ENCODE measurements around the gene ADAM15. TPM values are rescaled to one million over a fixed set of nuclear protein-coding genes. Genes with fewer than 3 reads are reported as not detected.

Gene ADAM15
- 64.6 to 76.9 TPM (median 67.8 TPM) in 5 replicates for total RNA-seq (2022; extraction: Qiagen RNA extraction; ENCODE audit: low read depth)

GRCh38 chr1:155050560-155051341, at the start of gene ADAM15:
ADAM15 (plus strand) TSS chr1:155051316; CDS start chr1:155051387, 71 bp downstream.

GRCh38 chr1:155002464-155003226, 48.5 kb upstream of the ADAM15 start, which contains the start of gene ZBTB7B:
ZBTB7B (plus strand) TSS chr1:155002802; CDS start chr1:155014661, 11,859 bp downstream.

GRCh38 chr1:155033524-155033923, 17.6 kb upstream of the ADAM15 start, which contains the start of the genes DCST1 and DCST2:
DCST1 (plus strand) TSS chr1:155033824; CDS start chr1:155034037, 213 bp downstream.
DCST2 (minus strand) TSS chr1:155033781; CDS start chr1:155033701, 80 bp downstream.

GRCh38 chr1:155063550-155064110, 12.5 kb downstream of the ADAM15 start, which contains the start of gene EFNA4:
EFNA4 (plus strand) TSS chr1:155063740; CDS start chr1:155063824, 84 bp downstream.

GRCh38 chr1:155078469-155079209, 27.5 kb downstream of the ADAM15 start, which contains the start of gene EFNA3:
EFNA3 (plus strand) TSS chr1:155078837; CDS start chr1:155078942, 105 bp downstream.

Other genes with a start within 250 kb of the ADAM15 start
- 0.06 to 0.25 TPM (median 0.11 TPM) in 5 replicates for gene KCNN3, start 181.0 kb upstream of the ADAM15 start, total RNA-seq (2022; extraction: Qiagen RNA extraction; ENCODE audit: low read depth)
- 34.0 to 43.1 TPM (median 39.3 TPM) in 5 replicates for gene PMVK, start 114.6 kb upstream of the ADAM15 start, total RNA-seq (2022; extraction: Qiagen RNA extraction; ENCODE audit: low read depth)
- 13.0 to 17.0 TPM (median 13.9 TPM) in 5 replicates for gene PBXIP1, start 95.2 kb upstream of the ADAM15 start, total RNA-seq (2022; extraction: Qiagen RNA extraction; ENCODE audit: low read depth)
- gene PYGO2, start 89.5 kb upstream of the ADAM15 start, total RNA-seq (2022; extraction: Qiagen RNA extraction; ENCODE audit: low read depth), result 22.8 to 24.9 TPM (median 23.9 TPM) in 5 replicates
- gene SHC1, start 80.6 kb upstream of the ADAM15 start, total RNA-seq (2022; extraction: Qiagen RNA extraction; ENCODE audit: low read depth), result 136 to 154 TPM (median 140 TPM) in 5 replicates
- 328 to 363 TPM (median 338 TPM) in 5 replicates for gene CKS1B, start 76.6 kb upstream of the ADAM15 start, total RNA-seq (2022; extraction: Qiagen RNA extraction; ENCODE audit: low read depth)
- gene FLAD1, start 68.0 kb upstream of the ADAM15 start, total RNA-seq (2022; extraction: Qiagen RNA extraction; ENCODE audit: low read depth), result 40.1 to 46.0 TPM (median 41.6 TPM) in 5 replicates
- gene LENEP, start 57.7 kb upstream of the ADAM15 start, total RNA-seq (2022; extraction: Qiagen RNA extraction; ENCODE audit: low read depth), result not detected in 5 replicates
- gene ZBTB7B, start 48.5 kb upstream of the ADAM15 start, total RNA-seq (2022; extraction: Qiagen RNA extraction; ENCODE audit: low read depth), result 19.7 to 26.6 TPM (median 25.9 TPM) in 5 replicates
- gene DCST2, start 17.5 kb upstream of the ADAM15 start, total RNA-seq (2022; extraction: Qiagen RNA extraction; ENCODE audit: low read depth), result 0.22 to 0.72 TPM (median 0.46 TPM) in 5 replicates
- gene DCST1, start 17.5 kb upstream of the ADAM15 start, total RNA-seq (2022; extraction: Qiagen RNA extraction; ENCODE audit: low read depth), result not detected in 5 replicates
- 7.3 to 9.0 TPM (median 8.4 TPM) in 5 replicates for gene EFNA4, start 12.4 kb downstream of the ADAM15 start, total RNA-seq (2022; extraction: Qiagen RNA extraction; ENCODE audit: low read depth)
- 3.7 to 5.6 TPM (median 4.2 TPM) in 5 replicates for gene EFNA3, start 27.5 kb downstream of the ADAM15 start, total RNA-seq (2022; extraction: Qiagen RNA extraction; ENCODE audit: low read depth)
- gene EFNA1, start 76.6 kb downstream of the ADAM15 start, total RNA-seq (2022; extraction: Qiagen RNA extraction; ENCODE audit: low read depth), result 30.6 to 50.0 TPM (median 37.3 TPM) in 5 replicates
- gene SLC50A1, start 84.5 kb downstream of the ADAM15 start, total RNA-seq (2022; extraction: Qiagen RNA extraction; ENCODE audit: low read depth), result 34.2 to 39.1 TPM (median 35.5 TPM) in 5 replicates
- gene DPM3, start 89.2 kb downstream of the ADAM15 start, total RNA-seq (2022; extraction: Qiagen RNA extraction; ENCODE audit: low read depth), result 78.1 to 102 TPM (median 91.3 TPM) in 5 replicates
- gene KRTCAP2, start 122.0 kb downstream of the ADAM15 start, total RNA-seq (2022; extraction: Qiagen RNA extraction; ENCODE audit: low read depth), result 226 to 250 TPM (median 230 TPM) in 5 replicates
- 1.3 to 1.8 TPM (median 1.4 TPM) in 5 replicates for gene TRIM46, start 122.5 kb downstream of the ADAM15 start, total RNA-seq (2022; extraction: Qiagen RNA extraction; ENCODE audit: low read depth)
- 7.5 to 9.9 TPM (median 9.4 TPM) in 5 replicates for gene THBS3, start 156.6 kb downstream of the ADAM15 start, total RNA-seq (2022; extraction: Qiagen RNA extraction; ENCODE audit: low read depth)
- gene MTX1, start 157.4 kb downstream of the ADAM15 start, total RNA-seq (2022; extraction: Qiagen RNA extraction; ENCODE audit: low read depth), result 67.2 to 74.0 TPM (median 72.4 TPM) in 5 replicates
- 28.1 to 40.5 TPM (median 34.2 TPM) in 5 replicates for gene ENTREP3, start 204.2 kb downstream of the ADAM15 start, total RNA-seq (2022; extraction: Qiagen RNA extraction; ENCODE audit: low read depth)
- gene SCAMP3, start 211.0 kb downstream of the ADAM15 start, total RNA-seq (2022; extraction: Qiagen RNA extraction; ENCODE audit: low read depth), result 105 to 133 TPM (median 125 TPM) in 5 replicates
- 18.1 to 31.1 TPM (median 29.0 TPM) in 5 replicates for gene CLK2, start 222.2 kb downstream of the ADAM15 start, total RNA-seq (2022; extraction: Qiagen RNA extraction; ENCODE audit: low read depth)
- gene HCN3, start 226.1 kb downstream of the ADAM15 start, total RNA-seq (2022; extraction: Qiagen RNA extraction; ENCODE audit: low read depth), result 3.0 to 5.4 TPM (median 5.3 TPM) in 5 replicates

Measured in A549 treated with DMSO at 1 μM for 4 hours (cell line).